ENCODE measurements around the gene ZBTB20.

DNA sequence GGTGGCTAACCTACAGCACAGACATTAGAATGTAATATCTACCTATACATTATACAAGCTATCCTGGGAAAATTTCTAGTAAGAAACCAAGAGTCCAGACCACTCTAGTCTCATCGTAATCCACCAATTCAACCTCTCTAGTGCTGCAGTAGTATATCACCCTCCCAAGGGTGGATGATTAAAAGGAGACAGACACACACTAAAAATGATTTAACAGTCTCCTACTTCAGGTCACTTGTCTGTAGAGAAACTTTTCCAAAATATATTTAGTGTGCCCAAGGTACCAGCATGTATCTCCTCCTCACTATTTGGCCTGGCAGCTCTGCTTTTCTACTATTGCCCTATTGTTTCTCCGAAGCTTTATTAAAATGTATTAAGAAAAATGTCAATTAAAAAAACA is 45.0 kb downstream of the ZBTB20 start:
- TF ChIP-seq, protein P1, sequence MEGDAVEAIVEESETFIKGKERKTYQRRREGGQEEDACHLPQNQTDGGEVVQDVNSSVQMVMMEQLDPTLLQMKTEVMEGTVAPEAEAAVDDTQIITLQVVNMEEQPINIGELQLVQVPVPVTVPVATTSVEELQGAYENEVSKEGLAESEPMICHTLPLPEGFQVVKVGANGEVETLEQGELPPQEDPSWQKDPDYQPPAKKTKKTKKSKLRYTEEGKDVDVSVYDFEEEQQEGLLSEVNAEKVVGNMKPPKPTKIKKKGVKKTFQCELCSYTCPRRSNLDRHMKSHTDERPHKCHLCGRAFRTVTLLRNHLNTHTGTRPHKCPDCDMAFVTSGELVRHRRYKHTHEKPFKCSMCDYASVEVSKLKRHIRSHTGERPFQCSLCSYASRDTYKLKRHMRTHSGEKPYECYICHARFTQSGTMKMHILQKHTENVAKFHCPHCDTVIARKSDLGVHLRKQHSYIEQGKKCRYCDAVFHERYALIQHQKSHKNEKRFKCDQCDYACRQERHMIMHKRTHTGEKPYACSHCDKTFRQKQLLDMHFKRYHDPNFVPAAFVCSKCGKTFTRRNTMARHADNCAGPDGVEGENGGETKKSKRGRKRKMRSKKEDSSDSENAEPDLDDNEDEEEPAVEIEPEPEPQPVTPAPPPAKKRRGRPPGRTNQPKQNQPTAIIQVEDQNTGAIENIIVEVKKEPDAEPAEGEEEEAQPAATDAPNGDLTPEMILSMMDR (IDR thresholded peaks at IDR 0.05; ENCODE audit: poor library complexity, severe bottlenecking) = no peak
- TF ChIP-seq EZH2 (IDR thresholded peaks at IDR 0.05; ENCODE audit: borderline replicate concordance, insufficient read depth, low read length, poor library complexity, severe bottlenecking) = no peak
- no peak for TF ChIP-seq POLR2AphosphoS5 (IDR thresholded peaks at IDR 0.05)
- TF ChIP-seq TAF1 (IDR thresholded peaks at IDR 0.05; ENCODE audit: low read depth) = no peak
- no peak for TF ChIP-seq EP300 (conservative IDR thresholded peaks at IDR 0.05; ENCODE audit: poor library complexity, severe bottlenecking)
- TF ChIP-seq SMC3 (conservative IDR thresholded peaks at IDR 0.05; ENCODE audit: poor library complexity) = no peak
- no peak for TF ChIP-seq RAD21 (conservative IDR thresholded peaks at IDR 0.05)
- TF ChIP-seq, protein P2, sequence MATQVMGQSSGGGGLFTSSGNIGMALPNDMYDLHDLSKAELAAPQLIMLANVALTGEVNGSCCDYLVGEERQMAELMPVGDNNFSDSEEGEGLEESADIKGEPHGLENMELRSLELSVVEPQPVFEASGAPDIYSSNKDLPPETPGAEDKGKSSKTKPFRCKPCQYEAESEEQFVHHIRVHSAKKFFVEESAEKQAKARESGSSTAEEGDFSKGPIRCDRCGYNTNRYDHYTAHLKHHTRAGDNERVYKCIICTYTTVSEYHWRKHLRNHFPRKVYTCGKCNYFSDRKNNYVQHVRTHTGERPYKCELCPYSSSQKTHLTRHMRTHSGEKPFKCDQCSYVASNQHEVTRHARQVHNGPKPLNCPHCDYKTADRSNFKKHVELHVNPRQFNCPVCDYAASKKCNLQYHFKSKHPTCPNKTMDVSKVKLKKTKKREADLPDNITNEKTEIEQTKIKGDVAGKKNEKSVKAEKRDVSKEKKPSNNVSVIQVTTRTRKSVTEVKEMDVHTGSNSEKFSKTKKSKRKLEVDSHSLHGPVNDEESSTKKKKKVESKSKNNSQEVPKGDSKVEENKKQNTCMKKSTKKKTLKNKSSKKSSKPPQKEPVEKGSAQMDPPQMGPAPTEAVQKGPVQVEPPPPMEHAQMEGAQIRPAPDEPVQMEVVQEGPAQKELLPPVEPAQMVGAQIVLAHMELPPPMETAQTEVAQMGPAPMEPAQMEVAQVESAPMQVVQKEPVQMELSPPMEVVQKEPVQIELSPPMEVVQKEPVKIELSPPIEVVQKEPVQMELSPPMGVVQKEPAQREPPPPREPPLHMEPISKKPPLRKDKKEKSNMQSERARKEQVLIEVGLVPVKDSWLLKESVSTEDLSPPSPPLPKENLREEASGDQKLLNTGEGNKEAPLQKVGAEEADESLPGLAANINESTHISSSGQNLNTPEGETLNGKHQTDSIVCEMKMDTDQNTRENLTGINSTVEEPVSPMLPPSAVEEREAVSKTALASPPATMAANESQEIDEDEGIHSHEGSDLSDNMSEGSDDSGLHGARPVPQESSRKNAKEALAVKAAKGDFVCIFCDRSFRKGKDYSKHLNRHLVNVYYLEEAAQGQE (IDR thresholded peaks at IDR 0.05; ENCODE audit: borderline replicate concordance) = no peak

All from neural cell (in vitro differentiated cells).